AG04450 (cell line): ENCODE measurements around the gene PRR5L. TPM values are rescaled to one million over a fixed set of nuclear protein-coding genes. Genes with fewer than 3 reads are reported as not detected.

Experiments
- CTCF ChIA-PET: fragments of 300-600, 350-600 bp; formaldehyde crosslinking; extraction: SDS; loops from one replicate; lab custom pipeline; 2022; ENCODE audit warnings: antibody characterized with exemption, inconsistent platforms; lab: Charles Lee
- POLR2A ChIA-PET: fragments of 350-600 bp; formaldehyde crosslinking; extraction: SDS; loops from one replicate; lab custom pipeline; 2021; ENCODE audit warnings: antibody characterized with exemption, inconsistent platforms; lab: Yijun Ruan, JAX
- DNase-seq: peaks from one replicate; pipeline ENCODE4 v3.0.0-alpha.2; 2011; ENCODE audit warnings: low read depth, low spot score
- H3K27ac ChIP-seq: one replicate; pipeline ENCODE4 v1.5.1; 2012; ENCODE audit warnings: low read depth, low read length, control low read depth
- H3K27me3 ChIP-seq: one replicate; pipeline ENCODE4 v1.6.0; 2012; ENCODE audit warnings: low read length; ENCODE audit not compliant: control insufficient read depth, insufficient read depth
- H3K4me3 ChIP-seq: 2 replicates; pipeline ENCODE4 v1.5.1; 2011; ENCODE audit warnings: mild to moderate bottlenecking, low read depth, low read length, control low read depth
- H3K9me3 ChIP-seq: 2 replicates; pipeline ENCODE4 v1.5.1; 2012; ENCODE audit warnings: low read length; ENCODE audit not compliant: control insufficient read depth, insufficient read depth
- CTCF ChIP-seq: IDR thresholded peaks from 2 replicates; pipeline ENCODE4 v1.5.1; 2011; ENCODE audit warnings: low read depth, low read length, control low read depth, inconsistent platforms
- polyA plus RNA-seq: library from polyadenylated mRNA; depleted of rRNA; stranded (reverse); fragments of >200 nt; gene quantifications from 2 replicates; pipeline ENCODE4 v1.2.3, GENCODE V29; 2011

Gene PRR5L
- polyA plus RNA-seq, 1 experiment: 3.4 TPM

- Histone ChIP-seq H3K27ac (no peak overlapping the region), H3K9me3 (no peaks in the 10 kb centered on the region), H3K27me3 (no peaks in the 10 kb centered on the region), H3K4me3 (no peak overlapping the region)
- no peak for DNase-seq
- POLR2A ChIA-PET: interaction anchor here (1.5 kb wide), 1 partner anchor 20 kb away, joined by 5 read pairs; no protein-coding TSS in a partner anchor
- CTCF ChIA-PET: interaction anchor here (0.9 kb wide), 1 partner anchor 29 kb away, joined by 4 read pairs; no protein-coding TSS in a partner anchor
- TF ChIP-seq CTCF: no peak
These were observed 108.7 kb downstream of the PRR5L start for GRCh38 chr11:36404831-36405230.

GRCh38 chr11:36405585-36406367, 109.7 kb downstream of the PRR5L start:
- Histone ChIP-seq H3K27ac (no peak overlapping the region), H3K27me3 (no peaks in the 10 kb centered on the region), H3K4me3 (no peak overlapping the region), H3K9me3 (no peaks in the 10 kb centered on the region)
- TF ChIP-seq CTCF: no peak
- no peak for DNase-seq
- CTCF ChIA-PET: interaction anchor here (0.9 kb wide), 1 partner anchor 30 kb away, joined by 4 read pairs; no protein-coding TSS in a partner anchor
- POLR2A ChIA-PET: interaction anchor here (1.4 to 1.5 kb wide), 2 partner anchors 21 to 26 kb away, joined by 5 read pairs; no protein-coding TSS in a partner anchor

GRCh38 chr11:36407356-36407755, 111.3 kb downstream of the PRR5L start:
- CTCF ChIA-PET: no interaction called here
- no peak for TF ChIP-seq CTCF
- no peak overlapping the region for H3K4me3 ChIP-seq
- no peak overlapping the region for H3K27ac ChIP-seq
- no peaks in the 10 kb centered on the region for H3K9me3 ChIP-seq
- POLR2A ChIA-PET: interaction anchor here (1.4 kb wide), 1 partner anchor 24 kb away, joined by 5 read pairs; no protein-coding TSS in a partner anchor
- no peak for DNase-seq
- no peaks in the 10 kb centered on the region for H3K27me3 ChIP-seq

- H3K27ac ChIP-seq: no peak overlapping the region
- no peak for TF ChIP-seq CTCF
- H3K4me3 ChIP-seq: no peak overlapping the region
- CTCF ChIA-PET: no interaction called here
- no peaks in the 10 kb centered on the region for H3K9me3 ChIP-seq
- DNase-seq: no peak
- no peaks in the 10 kb centered on the region for H3K27me3 ChIP-seq
- POLR2A ChIA-PET: no interaction called here
These were observed 112.5 kb downstream of the PRR5L start for GRCh38 chr11:36408498-36409136.
